HL-60 (cell line): ENCODE results near the gene SNX7.

ENCODE experiments used
- DNase-seq, 2 experiments: peaks; one replicate each; pipeline ENCODE4 v3.0.0-alpha.2; 2010 to 2020; ENCODE audit warnings: low read depth in 1 of 2, low spot score in 1 of 2
- H3K27ac ChIP-seq: fragments of 250-450 bp; sonication (Bioruptor Pico); replicated peaks from 2 replicates; pipeline ENCODE4 v1.5.1; 2020; ENCODE audit warnings: mild to moderate bottlenecking, moderate library complexity
- H3K27me3 ChIP-seq: fragments of 250-450 bp; sonication (Bioruptor Pico); 2 replicates; pipeline ENCODE4 v1.5.1; 2021; ENCODE audit warnings: mild to moderate bottlenecking, moderate library complexity; ENCODE audit not compliant: insufficient read depth, poor library complexity, severe bottlenecking
- H3K4me3 ChIP-seq: replicated peaks from 2 replicates; pipeline ENCODE4 v1.5.1; 2011; ENCODE audit warnings: mild to moderate bottlenecking, control low read depth, low read length; ENCODE audit not compliant: insufficient read depth
- CTCF ChIP-seq: IDR thresholded peaks from one replicate; pipeline ENCODE4 v1.5.1; 2011; ENCODE audit warnings: low read length, control low read depth, inconsistent platforms; ENCODE audit not compliant: insufficient read depth
- GABPA ChIP-seq: IDR thresholded peaks from 2 replicates; pipeline ENCODE4 v1.6.1; 2012; ENCODE audit warnings: low read depth
- POLR2AphosphoS5 ChIP-seq: IDR thresholded peaks from 2 replicates; pipeline ENCODE4 v1.6.1; 2012; ENCODE audit warnings: low read depth
- REST ChIP-seq: IDR thresholded peaks from 2 replicates; pipeline ENCODE4 v1.6.1; 2012; ENCODE audit warnings: low read depth; ENCODE audit not compliant: insufficient replicate concordance
- SPI1 ChIP-seq: IDR thresholded peaks from 2 replicates; pipeline ENCODE4 v1.6.1; 2012; ENCODE audit warnings: low read depth, mild to moderate bottlenecking, borderline replicate concordance
- long read RNA-seq: library from polyadenylated mRNA; unstranded; transcript quantifications from one replicate; pipeline ENCODE4 v2.0.0, GENCODE V29; 2020

Gene SNX7
- long read RNA-seq: 0 reads

GRCh38 chr1:98661544-98662355 lies at the start of gene SNX7:
SNX7 (plus strand) TSS chr1:98661721; CDS start chr1:98661732, 11 bp downstream.
- H3K4me3 ChIP-seq: 0 out of 2 replicates have a peak within 1 kb of the TSS, but pooled peaks have one; percentile 1
- peaks cover 23% of the 10 kb centered on the region for H3K27me3 ChIP-seq
- no peak for TF ChIP-seq SPI1
- no peak within 1 kb of the TSS for H3K27ac ChIP-seq
- DNase-seq: peak in 1 of 2 experiments; percentile 9

GRCh38 chr1:98637316-98637715 lies 24.2 kb upstream of the SNX7 start:
- H3K27ac ChIP-seq: no peak overlapping the region
- TF ChIP-seq REST: no peak
- TF ChIP-seq POLR2AphosphoS5: no peak
- no peak for TF ChIP-seq CTCF
- TF ChIP-seq SPI1: no peak
- no peaks in the 10 kb centered on the region for H3K27me3 ChIP-seq
- DNase-seq: no peak
- H3K4me3 ChIP-seq: no peak overlapping the region

GRCh38 chr1:98638185-98638584 lies 23.3 kb upstream of the SNX7 start:
- no peak overlapping the region for H3K4me3 ChIP-seq
- no peak for TF ChIP-seq GABPA
- no peak for TF ChIP-seq CTCF
- no peak for TF ChIP-seq SPI1
- TF ChIP-seq POLR2AphosphoS5: no peak
- no peak overlapping the region for H3K27ac ChIP-seq
- no peak for DNase-seq
- H3K27me3 ChIP-seq: no peaks in the 10 kb centered on the region

- Histone ChIP-seq H3K27me3 (no peaks in the 10 kb centered on the region), H3K4me3 (no peak overlapping the region), H3K27ac (no peak overlapping the region)
- no peak for TF ChIP-seq GABPA
- TF ChIP-seq POLR2AphosphoS5: no peak
- TF ChIP-seq REST: no peak
- TF ChIP-seq SPI1: no peak
- no peak for TF ChIP-seq CTCF
- DNase-seq: no peak
Measured at GRCh38 chr1:98644510-98644909, 17.0 kb upstream of the SNX7 start.
